SH-SY5Y (cell line): Measurements from ENCODE around the gene IQSEC2.

Experiments
- GATA2 ChIP-seq: IDR thresholded peaks from 2 replicates; pipeline ENCODE4 v1.6.1; 2011; ENCODE audit warnings: mild to moderate bottlenecking, low read depth, low read length
- GATA3 ChIP-seq: IDR thresholded peaks from 2 replicates; pipeline ENCODE4 v1.6.1; 2011; ENCODE audit warnings: low read depth, mild to moderate bottlenecking, low read length, moderate library complexity

DNA sequence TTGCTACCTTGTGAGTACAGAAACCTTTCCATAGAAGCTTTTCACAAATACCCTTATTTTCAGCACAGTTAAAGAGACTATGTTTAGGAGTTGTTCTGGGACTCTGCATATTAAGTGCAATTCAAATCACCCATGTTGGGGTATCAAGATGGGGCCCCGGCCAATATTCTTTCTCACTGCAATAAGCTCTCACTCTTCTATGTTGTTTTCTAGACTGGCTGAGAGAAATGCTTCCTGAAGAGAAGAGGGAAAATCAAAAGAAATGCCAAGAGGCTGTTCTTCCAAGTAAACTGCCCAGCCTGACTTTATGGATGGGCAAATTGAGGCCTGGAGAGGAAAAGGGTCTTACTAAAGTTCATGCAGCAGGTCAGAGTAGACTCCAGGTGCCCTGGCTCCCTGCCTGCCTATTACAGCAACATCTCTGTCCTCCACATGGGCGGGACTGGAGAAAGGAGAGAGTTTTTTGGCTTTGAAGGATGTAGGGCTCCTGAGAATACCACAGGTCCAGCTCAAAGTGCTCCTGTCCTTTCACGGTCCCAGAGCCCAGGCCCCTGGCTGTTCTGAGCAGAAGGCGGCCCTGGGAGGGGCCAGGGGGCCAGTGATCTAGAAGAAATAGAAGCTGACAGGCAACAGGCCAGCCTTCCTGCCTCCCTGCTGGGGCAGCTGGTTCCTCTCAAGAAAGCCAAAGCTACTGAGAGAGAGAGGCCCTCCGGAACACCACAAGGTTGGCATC lies 745 bp upstream of the IQSEC2 start:
- no peak for TF ChIP-seq GATA2
- no peak for TF ChIP-seq GATA3
